Measurements from ENCODE around the gene SP1.

The SP1 gene

DNA sequence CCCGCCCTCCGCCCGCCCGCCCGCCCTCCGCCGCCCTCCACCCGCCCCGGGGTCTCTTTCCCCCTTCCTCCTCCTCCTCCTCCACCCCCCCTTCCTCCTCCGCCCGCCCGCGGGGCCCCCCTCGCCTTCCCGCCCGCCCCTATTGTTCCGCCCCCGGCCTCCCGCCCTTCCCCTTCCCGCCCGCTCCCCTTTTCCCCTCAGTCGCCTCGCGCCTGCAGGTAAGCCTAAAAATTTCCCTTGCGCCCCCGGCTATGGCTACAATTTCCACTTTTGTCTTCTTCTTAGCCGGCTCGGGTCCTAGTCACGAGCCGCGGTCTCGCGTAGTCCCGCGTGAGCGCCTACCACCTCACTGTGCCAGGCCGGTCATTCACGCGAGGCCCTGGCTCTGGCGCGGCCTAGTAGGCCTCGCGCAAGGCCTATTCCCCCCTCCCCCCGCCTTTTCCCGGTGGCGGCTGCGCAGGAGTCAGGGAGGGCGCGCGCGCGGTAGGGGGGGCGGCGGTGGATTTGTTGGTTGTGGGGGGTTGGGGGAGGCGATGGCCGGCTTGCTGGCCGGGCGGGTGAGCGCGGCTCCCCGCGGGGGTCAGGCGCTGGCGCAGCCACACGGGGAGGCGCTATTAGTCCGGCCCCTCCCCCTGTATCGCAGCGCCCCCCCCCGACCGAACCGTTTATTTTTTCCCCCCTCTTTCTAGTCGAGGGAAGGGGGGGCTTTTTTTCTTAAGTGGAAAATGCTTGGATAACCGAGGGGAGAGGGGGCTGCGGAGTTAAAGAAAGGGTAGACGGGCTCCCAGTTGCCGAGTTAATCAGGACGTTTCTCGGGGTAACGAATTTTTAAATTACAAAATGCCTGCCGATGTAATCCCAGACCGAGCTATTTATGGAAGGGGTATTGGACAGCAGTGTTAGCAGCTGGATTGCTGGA lies 72.4 kb downstream of the SP1 start:
- peak; percentile 88 for DNase-seq (ENCODE audit: low read depth)

DNA sequence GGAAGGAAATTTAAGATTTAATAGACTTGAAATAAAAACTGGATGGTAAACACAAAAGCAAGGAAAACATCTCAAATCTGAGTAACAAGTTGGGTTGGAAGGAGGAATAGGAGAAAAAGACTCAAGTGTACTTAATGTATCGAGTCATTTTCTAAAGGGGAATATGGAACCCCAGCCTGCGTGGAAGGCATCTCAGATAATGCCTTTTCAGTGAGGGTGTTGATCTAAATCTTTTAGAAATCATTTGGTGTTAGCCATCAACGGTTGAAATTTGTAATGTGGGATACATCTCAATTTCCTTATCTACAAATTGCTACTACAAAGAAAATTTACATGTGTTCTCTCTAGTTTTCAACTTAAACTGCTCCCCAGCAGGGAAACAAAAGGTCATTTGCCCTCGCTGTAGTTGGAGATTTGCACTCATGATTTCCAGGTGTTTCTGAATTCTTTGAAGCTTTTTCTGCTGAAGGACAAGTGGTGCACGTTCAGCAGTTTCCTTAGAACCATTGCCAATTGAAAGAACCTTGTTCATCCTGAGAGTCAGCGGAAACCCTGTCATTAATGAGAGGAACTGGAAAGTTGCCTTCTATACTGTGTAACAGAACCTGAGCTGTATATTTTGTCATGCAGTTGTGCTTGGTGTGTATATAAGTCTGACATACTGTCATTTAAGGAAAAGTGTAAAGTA lies 74.1 kb downstream of the SP1 start:
- no peak for DNase-seq (ENCODE audit: low read depth)

DNA sequence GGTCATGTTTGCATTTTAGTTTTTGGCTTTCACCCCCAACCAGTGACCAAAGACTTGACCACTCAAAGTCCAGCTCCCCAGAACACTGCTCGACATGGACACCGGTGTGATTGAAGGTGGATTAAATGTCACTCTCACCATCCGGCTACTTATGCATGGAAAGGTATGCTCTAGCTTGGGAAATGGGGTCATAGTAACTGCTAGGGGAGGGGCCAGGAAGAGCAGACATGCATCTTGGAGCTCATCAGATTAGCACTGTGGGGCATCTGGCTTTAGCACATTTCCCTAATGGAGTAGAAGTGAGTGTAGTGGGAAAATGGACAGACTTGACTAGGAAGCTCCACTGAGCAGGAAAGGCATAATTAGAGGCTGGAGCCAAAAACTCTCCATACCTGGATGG lies 74.7 kb downstream of the SP1 start:
- DNase-seq (ENCODE audit: low read depth) = no peak

DNA sequence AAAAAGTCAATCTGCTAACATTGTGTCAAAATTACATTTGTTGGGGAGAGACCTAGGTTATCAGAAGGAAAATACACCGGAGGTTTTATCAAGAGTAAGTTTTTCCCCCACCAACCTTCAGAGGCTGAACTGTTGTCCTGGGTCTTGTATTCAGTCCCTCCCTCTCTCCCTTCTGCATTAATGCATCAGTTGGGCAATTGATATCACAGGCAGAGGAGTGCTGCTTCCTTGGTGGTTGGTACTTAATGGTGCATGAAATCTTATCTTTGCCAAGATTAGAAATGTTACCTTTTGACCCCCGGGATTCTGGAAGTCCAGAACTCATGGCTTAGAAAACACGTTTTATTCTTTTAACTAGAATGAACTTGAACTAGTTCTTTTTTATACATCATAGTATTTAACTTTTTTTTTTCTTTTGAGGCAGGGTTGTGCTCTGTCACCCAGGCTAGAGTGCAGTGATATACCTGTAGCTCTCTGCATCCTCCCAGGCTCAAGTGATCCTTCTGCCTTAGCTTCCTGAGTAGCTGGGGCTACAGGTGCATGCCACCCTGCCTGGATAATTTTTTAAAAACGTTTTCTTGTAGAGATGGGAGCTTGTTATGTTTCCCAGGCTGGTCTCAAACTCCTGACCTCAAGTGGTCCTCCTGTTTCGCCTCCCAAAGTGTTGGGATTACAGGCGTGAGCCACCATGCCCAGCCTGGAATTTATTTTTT lies 76.8 kb downstream of the SP1 start:
- DNase-seq (ENCODE audit: low read depth) = no peak

DNA sequence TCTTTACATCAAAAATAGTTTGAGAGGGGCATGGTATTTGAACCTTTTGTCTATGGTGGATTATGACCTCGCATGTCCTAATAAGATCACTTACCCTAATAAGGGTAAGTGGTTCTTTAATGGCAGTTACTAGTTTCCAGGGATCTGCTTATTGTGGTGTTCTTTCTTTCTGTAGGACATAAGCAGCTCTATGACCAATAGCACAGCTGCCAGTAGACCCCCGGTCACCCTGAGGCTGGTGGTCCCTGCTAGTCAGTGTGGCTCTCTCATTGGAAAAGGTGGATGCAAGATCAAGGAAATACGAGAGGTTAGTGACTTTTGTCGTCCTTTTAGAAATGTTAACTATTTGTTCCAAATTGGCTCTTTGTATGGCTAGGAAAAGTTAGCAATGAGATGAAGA lies 79.1 kb downstream of the SP1 start:
- no peak for DNase-seq (ENCODE audit: low read depth)

DNA sequence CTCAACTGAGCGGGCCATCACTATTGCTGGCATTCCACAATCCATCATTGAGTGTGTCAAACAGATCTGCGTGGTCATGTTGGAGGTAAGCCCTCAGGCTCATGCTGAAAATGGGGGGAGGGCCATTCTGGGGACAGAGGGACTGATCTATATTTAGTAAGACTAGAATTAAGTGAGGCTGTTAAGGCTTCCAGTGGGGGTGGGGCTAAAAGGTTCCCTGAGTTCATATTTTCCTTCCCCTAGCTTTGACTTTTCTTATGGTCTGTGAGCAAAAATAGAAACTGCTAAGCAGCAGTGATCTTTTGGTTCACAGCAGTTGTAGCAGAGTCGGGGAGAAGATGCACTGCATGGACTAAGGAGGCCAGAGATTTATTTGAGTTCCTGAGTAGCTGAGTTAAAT lies 81.1 kb downstream of the SP1 start:
- DNase-seq (ENCODE audit: low read depth) = no peak

DNA sequence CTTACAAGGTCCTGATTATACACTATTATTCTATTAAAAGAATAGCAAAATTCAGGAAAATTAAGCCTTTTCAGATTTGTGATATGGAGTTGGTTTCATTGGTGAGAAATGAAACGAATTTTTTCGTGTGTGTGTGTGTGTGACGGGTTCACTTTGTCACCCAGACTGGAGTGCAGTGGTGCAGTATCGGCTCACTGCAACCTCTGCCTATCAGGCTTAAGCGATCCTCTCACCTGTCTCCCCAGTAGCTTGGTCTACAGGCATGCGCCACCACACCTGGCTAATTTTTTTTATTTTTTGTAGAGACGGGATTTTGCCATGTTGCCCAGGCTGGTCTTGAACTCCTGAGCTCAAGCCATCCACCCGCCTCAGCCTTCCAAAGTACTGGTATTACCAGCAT lies 81.6 kb downstream of the SP1 start:
- no peak for DNase-seq (ENCODE audit: low read depth)

DNA sequence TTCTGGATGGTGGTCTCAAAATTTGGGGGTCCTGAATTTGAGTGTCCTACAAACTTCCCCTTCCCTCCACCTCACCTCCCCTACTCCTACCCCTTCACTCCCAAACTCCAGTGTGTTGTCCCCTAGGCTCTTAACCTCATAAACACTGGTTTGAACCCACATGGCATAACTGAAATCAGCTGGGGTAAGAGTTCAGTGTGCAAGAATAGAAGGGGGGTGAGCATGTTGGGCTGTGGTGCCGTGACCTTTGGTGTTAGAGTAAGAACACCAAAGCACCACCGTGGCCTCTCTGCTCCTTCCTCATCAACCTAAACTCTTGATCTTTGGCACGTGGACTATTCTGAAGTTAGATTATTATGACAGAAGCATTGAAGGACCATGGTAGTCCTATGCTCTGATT lies 83.0 kb downstream of the SP1 start:
- DNase-seq (ENCODE audit: low read depth) = no peak

DNA sequence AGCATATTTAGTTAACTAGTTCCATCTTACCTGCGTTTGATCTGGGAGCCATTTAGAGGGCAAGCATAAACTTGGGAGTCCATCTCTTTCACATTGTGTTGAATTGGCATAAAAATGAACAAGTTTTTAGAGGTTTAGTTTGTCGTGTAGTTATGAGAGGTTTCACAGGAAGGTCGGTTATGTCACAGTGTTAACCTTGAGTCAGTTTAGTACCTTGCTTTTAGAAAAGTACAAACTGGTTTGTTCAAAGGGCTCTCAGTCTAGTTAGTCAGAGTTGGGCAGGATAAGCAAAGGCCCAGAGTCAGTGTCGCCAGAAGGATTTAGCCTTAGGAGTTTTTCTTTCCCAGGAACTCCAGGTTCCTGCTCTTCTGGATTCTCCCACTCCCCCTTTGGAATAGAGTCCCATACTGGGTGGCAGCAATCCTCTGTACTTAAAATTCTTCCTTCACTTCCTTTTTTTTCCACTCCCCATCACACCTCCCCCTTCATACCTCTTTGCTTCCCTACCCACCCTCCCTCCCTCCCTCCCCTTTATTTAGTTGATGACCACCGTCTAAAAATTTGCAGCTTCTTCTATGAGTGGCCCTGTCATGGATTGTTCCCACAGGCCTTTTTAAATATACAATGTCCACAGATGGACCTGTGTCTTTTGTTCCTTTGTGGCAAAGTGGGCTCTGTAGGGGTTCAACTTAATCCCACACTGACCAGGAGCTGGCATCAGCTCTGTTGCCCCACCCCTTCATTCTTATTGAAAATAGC lies 84.0 kb downstream of the SP1 start:
- no peak for DNase-seq (ENCODE audit: low read depth)

DNA sequence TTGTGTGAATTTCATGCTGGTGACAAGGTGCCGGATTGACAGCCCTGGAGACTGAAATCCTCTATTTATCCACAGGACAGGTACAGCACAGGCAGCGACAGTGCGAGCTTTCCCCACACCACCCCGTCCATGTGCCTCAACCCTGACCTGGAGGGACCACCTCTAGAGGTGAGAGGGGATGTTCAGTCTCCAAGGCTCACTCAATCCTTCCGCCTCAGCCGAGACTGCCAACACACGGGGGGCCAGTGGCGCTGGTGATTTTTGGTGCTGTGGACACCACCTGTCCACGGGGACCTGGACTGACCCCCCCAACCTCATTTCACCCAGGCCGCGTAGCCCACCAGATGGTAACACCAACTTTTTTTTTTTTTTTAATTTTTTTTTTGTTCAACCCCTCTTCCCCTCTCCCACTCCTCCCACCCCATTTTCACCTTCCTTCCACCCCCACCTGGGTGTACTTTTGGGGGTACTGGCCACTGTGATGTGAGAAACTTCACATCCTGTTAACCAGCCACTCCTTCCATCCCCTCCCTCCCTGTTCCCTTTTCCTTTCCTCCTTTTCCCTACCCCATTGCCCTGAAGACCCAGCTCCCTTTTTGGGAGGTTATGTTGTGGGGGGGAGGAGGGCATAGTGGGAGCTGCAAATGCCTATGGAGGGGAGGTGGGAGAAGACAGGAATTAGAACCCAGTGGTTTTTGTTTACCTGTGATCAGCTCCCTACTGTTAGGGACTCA lies 84.9 kb downstream of the SP1 start:
- no peak for DNase-seq (ENCODE audit: low read depth)

DNA sequence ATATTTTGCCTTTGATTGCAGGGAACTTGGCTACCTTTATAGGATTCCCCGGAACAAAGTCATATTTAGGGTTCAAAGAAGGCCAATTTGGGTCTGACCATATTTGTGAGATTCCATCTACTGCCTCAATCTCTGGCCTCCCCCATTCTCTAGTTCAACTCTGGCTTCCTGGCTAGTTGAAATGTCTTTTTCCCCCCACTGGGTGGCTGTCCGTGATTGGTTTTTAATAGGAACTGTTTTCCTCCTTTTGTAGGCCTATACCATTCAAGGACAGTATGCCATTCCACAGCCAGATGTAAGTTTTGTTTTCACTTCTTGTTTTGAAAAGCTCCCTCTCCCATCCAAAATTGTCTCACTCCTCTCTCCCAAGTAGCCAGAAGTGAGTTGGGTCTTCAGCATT lies 85.7 kb downstream of the SP1 start:
- DNase-seq (ENCODE audit: low read depth) = no peak

Data from EH (cell line).